Karpas-422 (cell line): ENCODE results near the gene AHCTF1. TPM values are rescaled to one million over a fixed set of nuclear protein-coding genes. Genes with fewer than 3 reads are reported as not detected.
A peak's percentile ranks its signal among the peaks of the same experiment; 100 is the strongest.
"Not testable (repeated sequence)": the region's sequence is repeated elsewhere in the genome, so short reads cannot be mapped to it uniquely, and the experiment has no call there.

Source experiments
- DNase-seq: peaks from one replicate; pipeline ENCODE4 v3.0.0-alpha.2; 2015
- H2AFZ ChIP-seq: fragments of 200-600 bp; sonication (generic); 2 replicates; pipeline ENCODE4 v1.6.1; 2014; ENCODE audit warnings: antibody characterized with exemption, low read length, mixed read lengths
- H3K27ac ChIP-seq: fragments of 200-600 bp; sonication (generic); 2 replicates; pipeline ENCODE4 v1.5.1; 2014; ENCODE audit warnings: mild to moderate bottlenecking, low read length, moderate library complexity
- H3K27me3 ChIP-seq: fragments of 200-600 bp; sonication (generic); 2 replicates; pipeline ENCODE4 v1.6.1; 2014; ENCODE audit warnings: low read length, mixed read lengths
- H3K36me3 ChIP-seq: fragments of 200-600 bp; sonication (generic); 2 replicates; pipeline ENCODE4 v1.6.1; 2014; ENCODE audit warnings: low read length, mixed read lengths; ENCODE audit not compliant: insufficient read depth
- H3K4me1 ChIP-seq: fragments of 200-600 bp; sonication (generic); 2 replicates; pipeline ENCODE4 v1.6.1; 2014; ENCODE audit warnings: mild to moderate bottlenecking, low read length, mixed read lengths
- H3K4me2 ChIP-seq: fragments of 200-600 bp; sonication (generic); 2 replicates; pipeline ENCODE4 v1.6.1; 2014; ENCODE audit warnings: low read length, low read depth, mild to moderate bottlenecking; ENCODE audit not compliant: poor library complexity, severe bottlenecking
- H3K4me3 ChIP-seq: fragments of 200-600 bp; sonication (generic); 2 replicates; pipeline ENCODE4 v1.5.1; 2014; ENCODE audit warnings: mild to moderate bottlenecking, antibody characterized with exemption, low read length, mixed read lengths
- H3K79me2 ChIP-seq: fragments of 200-600 bp; sonication (generic); 2 replicates; pipeline ENCODE4 v1.6.1; 2014; ENCODE audit warnings: mild to moderate bottlenecking, low read length, mixed read lengths
- H3K9ac ChIP-seq: fragments of 200-600 bp; sonication (generic); 2 replicates; pipeline ENCODE4 v1.6.0; 2014; ENCODE audit warnings: low read length
- H3K9me2 ChIP-seq: fragments of 200-600 bp; sonication (generic), shearing (Covaris generic); replicated peaks from 2 replicates; pipeline ENCODE4 v1.6.0; 2014; ENCODE audit warnings: mild to moderate bottlenecking, low read length, moderate library complexity; ENCODE audit not compliant: insufficient read depth
- H3K9me3 ChIP-seq: fragments of 300-700, 200-600 bp; sonication (generic); 2 replicates; pipeline ENCODE4 v1.6.1; 2014; ENCODE audit warnings: low read length, mixed read lengths
- H4K20me1 ChIP-seq: fragments of 200-600 bp; sonication (generic); 2 replicates; pipeline ENCODE4 v1.6.1; 2014; ENCODE audit warnings: mild to moderate bottlenecking, antibody characterized with exemption, low read length, low read depth; ENCODE audit not compliant: insufficient read depth
- total RNA-seq: library from RNA; depleted of rRNA; stranded (reverse); fragments of >200 nt; shearing (Covaris generic); gene quantifications from 2 replicates; pipeline ENCODE4 v1.2.3, GENCODE V29; 2014; ENCODE audit warnings: low replicate concordance

The AHCTF1 gene
- total RNA-seq, 1 experiment from 2014 or later, result 44.2 TPM

DNA sequence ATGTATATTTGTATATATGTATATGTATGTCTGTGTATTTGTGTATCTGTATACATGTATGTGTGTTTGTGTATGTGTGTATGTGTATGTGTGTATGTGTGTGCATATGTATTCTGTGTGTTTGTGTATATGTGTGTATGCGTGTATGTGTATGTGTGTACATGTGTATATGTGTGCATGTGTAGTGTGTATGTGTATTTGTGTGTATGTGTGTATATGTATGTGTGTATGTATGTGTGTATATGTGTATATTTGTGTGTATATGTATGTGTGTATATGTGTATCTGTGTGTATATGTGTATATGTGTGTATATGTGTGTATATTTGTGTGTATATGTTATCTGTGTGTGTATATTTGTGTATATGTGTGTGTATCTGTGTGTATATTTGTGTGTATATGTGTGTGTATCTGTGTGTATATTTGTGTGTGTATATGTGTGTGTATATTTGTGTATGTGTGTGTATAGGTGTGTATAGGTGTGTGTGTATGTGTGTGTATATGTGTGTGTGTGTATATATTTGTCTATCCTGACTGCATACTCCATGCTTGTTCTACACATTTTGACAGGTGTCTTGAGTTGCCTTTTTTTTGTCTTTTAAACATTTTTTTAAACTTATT is 106.1 kb downstream of the AHCTF1 start:
- H2AFZ ChIP-seq, result no peak overlapping the region
- no peak overlapping the region for H3K27ac ChIP-seq
- no peak overlapping the region for H3K4me3 ChIP-seq
- H3K79me2 ChIP-seq, result no peaks in the 10 kb centered on the region
- no peaks in the 10 kb centered on the region for H3K9me3 ChIP-seq
- H3K4me2 ChIP-seq, result no peak overlapping the region
- no peaks in the 10 kb centered on the region for H3K4me1 ChIP-seq
- H3K36me3 ChIP-seq, result no peaks in the 10 kb centered on the region
- H3K9ac ChIP-seq, result no peak overlapping the region
- H3K27me3 ChIP-seq, result no peaks in the 10 kb centered on the region
- peak; percentile 23 for DNase-seq
- no peaks in the 10 kb centered on the region for H3K9me2 ChIP-seq
- H4K20me1 ChIP-seq, result no peaks in the 10 kb centered on the region

DNA sequence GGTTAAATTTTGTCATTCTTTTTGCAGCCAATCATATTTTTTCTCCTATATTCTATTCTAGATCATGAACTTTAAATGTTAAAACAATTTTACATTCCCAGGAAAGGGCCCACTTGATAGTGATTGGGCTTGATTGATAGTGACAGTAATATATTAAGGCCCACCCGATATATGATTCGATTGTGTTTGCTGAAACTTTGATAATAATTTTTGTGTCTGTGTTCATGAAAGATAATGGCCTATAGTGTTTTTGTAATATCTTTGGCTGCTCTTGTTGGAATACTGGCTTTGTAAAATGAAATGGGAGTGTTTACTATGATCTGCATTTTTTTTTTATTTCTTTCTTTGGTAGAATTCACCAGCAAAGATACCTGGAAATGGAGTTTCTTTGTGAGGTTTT is 107.2 kb downstream of the AHCTF1 start:
- no peaks in the 10 kb centered on the region for H3K79me2 ChIP-seq
- H3K4me1 ChIP-seq, result no peaks in the 10 kb centered on the region
- H3K9ac ChIP-seq, result no peak overlapping the region
- H3K36me3 ChIP-seq, result no peaks in the 10 kb centered on the region
- no peak overlapping the region for H2AFZ ChIP-seq
- H4K20me1 ChIP-seq, result no peaks in the 10 kb centered on the region
- H3K4me3 ChIP-seq, result no peak overlapping the region
- H3K9me2 ChIP-seq, result no peaks in the 10 kb centered on the region
- no peak overlapping the region for H3K27ac ChIP-seq
- no peak overlapping the region for H3K4me2 ChIP-seq
- no peak for DNase-seq
- H3K27me3 ChIP-seq, result no peaks in the 10 kb centered on the region
- H3K9me3 ChIP-seq, result no peaks in the 10 kb centered on the region

DNA sequence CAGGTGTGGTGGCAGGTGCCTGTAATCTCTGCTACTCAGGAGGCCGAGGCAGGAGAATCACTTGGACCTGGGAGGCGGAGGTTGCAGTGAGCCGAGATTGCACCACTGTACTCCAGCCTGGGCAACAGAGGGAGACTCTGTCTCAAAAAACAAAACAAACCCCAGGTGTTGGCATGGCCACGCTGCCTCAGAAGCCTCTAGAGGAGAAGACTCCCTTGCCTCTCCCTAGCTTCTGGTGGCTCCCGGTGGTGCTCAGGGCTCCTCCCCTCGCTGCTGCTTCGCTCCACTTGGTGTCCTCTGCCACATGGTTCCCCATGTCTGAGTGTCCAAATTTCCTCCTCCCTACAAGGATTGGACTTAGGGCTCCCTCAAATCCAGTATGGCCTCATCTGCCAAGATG is 109.6 kb downstream of the AHCTF1 start:
- not testable (repeated sequence) for H3K4me3 ChIP-seq, H4K20me1 ChIP-seq, H3K9me2 ChIP-seq, H2AFZ ChIP-seq, H3K36me3 ChIP-seq, H3K4me2 ChIP-seq, H3K4me1 ChIP-seq, H3K9me3 ChIP-seq, H3K9ac ChIP-seq, H3K79me2 ChIP-seq, H3K27me3 ChIP-seq, H3K27ac ChIP-seq, DNase-seq

DNA sequence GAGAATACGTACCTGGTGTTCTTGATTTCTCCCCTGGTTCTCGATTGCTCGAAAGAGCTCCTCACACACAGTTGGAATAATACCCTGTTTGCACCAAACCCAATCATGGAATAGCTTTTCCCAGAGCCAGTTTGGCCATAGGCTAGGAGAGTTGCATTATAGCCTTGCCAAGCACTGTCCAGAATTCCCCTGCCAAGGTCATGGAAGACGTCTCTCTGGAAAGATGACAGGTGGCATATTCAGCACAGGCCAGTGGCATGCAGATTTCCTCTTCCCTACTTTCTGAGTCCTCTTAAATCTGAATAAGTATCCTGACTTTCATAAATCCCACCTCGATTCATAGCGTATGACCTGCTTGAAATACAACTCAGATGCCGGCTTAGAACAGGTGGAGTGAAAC is 111.1 kb downstream of the AHCTF1 start:
- H3K27ac ChIP-seq, result no peak overlapping the region
- H2AFZ ChIP-seq, result no peak overlapping the region
- H3K36me3 ChIP-seq, result no peaks in the 10 kb centered on the region
- no peaks in the 10 kb centered on the region for H3K79me2 ChIP-seq
- no peaks in the 10 kb centered on the region for H3K9me2 ChIP-seq
- H3K4me1 ChIP-seq, result no peaks in the 10 kb centered on the region
- no peak overlapping the region for H3K4me3 ChIP-seq
- H3K27me3 ChIP-seq, result no peaks in the 10 kb centered on the region
- H3K9me3 ChIP-seq, result no peaks in the 10 kb centered on the region
- H4K20me1 ChIP-seq, result no peaks in the 10 kb centered on the region
- DNase-seq, result no peak
- no peak overlapping the region for H3K9ac ChIP-seq
- no peak overlapping the region for H3K4me2 ChIP-seq

DNA sequence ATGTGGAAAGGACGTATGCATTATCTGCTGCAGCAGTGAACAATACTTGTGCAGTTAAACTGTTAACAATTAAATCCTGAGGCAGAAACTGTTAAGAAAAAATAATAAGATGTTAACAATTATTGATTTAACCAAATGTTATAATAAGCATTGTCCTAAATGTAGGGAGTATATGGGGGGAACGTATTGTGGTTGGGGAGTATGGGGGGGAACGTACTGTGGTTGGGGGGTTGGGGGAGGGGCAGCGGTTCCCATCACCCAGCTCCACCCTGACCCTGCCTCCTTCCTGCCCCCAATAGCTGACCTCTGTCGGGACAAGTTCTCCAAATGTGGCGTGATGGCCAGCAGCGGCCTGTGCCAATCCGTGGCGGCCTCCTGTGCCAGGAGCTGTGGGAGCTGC is 114.0 kb downstream of the AHCTF1 start:
- not testable (repeated sequence) for H3K79me2 ChIP-seq, H4K20me1 ChIP-seq, H3K9me2 ChIP-seq, H3K27me3 ChIP-seq, H3K36me3 ChIP-seq, H3K4me2 ChIP-seq, H3K27ac ChIP-seq, H3K9me3 ChIP-seq, H3K4me1 ChIP-seq, H3K4me3 ChIP-seq, H2AFZ ChIP-seq, H3K9ac ChIP-seq
- DNase-seq, result peak; percentile 66

DNA sequence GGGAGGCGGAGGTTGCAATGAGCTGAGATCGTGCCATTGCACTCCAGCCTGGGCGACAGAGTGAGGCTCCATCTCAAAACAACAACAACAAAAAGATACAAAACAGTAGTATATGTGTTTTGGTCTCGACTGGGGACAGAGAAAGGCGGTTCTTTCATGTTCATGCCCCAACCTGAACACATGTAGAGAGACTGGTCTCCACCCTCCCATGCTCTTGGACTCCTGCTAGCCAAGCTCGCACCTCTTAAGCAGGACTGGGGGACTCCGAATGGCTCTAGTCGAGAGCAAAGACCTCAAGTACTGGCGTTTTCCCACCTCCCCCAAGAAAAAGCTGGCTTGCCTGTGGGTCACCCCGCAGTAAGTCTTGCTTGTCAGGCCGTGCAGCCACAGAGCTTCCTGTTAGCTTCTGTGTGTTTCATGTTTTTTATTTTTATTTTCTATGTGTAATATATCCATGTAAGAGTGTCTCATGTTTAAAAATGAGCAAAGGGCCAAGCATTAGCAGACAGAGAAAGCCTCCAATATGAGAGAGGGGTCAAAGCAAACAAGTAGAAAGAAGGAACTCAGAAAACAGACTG is 116.0 kb downstream of the AHCTF1 start:
- H3K4me1 ChIP-seq, result no peaks in the 10 kb centered on the region
- no peaks in the 10 kb centered on the region for H3K9me3 ChIP-seq
- no peak overlapping the region for H3K9ac ChIP-seq
- no peak overlapping the region for H3K4me2 ChIP-seq
- H3K27ac ChIP-seq, result no peak overlapping the region
- H3K36me3 ChIP-seq, result no peaks in the 10 kb centered on the region
- no peaks in the 10 kb centered on the region for H3K9me2 ChIP-seq
- no peaks in the 10 kb centered on the region for H3K79me2 ChIP-seq
- H3K4me3 ChIP-seq, result no peak overlapping the region
- no peaks in the 10 kb centered on the region for H4K20me1 ChIP-seq
- H2AFZ ChIP-seq, result no peak overlapping the region
- H3K27me3 ChIP-seq, result no peaks in the 10 kb centered on the region
- no peak for DNase-seq

DNA sequence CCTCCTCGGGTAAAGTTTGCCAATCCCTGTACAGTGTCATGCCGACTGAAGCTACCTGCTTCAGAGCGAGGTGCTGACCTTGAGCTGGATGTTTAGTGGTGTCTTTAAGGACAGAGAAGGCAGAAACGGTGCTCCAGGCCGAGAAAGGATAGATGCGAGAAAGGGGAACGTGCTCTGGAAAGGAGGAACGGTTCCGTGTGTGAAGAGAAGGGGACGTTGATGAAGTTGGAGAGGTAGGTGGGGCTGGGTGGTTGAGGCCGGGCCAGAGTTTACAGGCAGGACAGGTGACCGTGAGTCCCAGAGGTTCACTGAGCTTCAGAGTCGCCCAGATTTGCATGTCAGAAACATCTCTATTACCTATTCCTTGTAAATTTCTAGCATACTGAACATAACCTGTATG is 116.9 kb downstream of the AHCTF1 start:
- Histone ChIP-seq H3K79me2 (no peaks in the 10 kb centered on the region), H2AFZ (no peak overlapping the region), H3K27ac (no peak overlapping the region), H3K9me3 (no peaks in the 10 kb centered on the region), H3K9me2 (no peaks in the 10 kb centered on the region), H4K20me1 (no peaks in the 10 kb centered on the region), H3K27me3 (no peaks in the 10 kb centered on the region), H3K4me3 (no peak overlapping the region), H3K9ac (no peak overlapping the region), H3K4me1 (no peaks in the 10 kb centered on the region), H3K4me2 (no peak overlapping the region), H3K36me3 (no peaks in the 10 kb centered on the region)
- no peak for DNase-seq

DNA sequence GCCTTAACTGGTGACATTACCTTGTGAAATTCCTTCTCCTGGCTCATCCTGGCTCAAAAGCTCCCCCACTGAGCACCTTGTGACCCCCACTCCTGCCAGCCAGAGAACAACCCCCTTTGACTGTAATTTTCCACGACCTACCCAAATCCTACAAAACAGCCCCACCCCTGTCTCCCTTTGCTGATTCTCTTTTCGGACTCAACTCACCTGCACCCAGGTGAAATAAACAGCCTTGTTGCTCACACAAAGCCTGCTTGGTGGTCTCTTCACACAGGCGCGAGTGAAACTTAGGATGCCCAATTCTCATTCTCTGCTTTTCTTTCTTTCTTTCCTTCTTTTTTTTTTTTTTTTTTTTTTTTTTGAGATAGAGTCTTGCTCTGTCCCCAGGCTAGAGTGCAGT is 118.4 kb downstream of the AHCTF1 start:
- not testable (repeated sequence) for H2AFZ ChIP-seq, H3K4me3 ChIP-seq, H3K9me2 ChIP-seq, H3K79me2 ChIP-seq, H3K4me1 ChIP-seq, H4K20me1 ChIP-seq, H3K9me3 ChIP-seq, DNase-seq, H3K36me3 ChIP-seq, H3K4me2 ChIP-seq, H3K27me3 ChIP-seq, H3K27ac ChIP-seq, H3K9ac ChIP-seq

DNA sequence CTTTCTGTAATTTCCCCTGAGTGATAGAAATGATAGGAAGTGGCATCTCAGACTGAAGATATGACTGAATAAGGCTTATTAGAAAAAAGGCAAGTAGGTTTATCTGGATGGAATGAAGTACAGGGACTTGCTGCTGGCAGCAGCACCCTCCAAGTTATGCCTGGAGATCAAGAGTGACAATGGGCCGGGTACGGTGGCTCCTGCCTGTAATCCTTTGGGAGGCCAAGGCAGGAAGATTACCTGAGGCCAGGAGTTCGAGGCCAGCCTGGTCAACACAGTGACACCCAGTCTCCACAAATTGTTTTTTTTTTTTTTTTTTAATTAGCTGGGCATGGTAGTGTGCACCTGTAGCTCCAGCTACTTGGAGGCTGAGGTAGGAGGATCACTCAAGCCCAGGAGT is 119.8 kb downstream of the AHCTF1 start:
- Histone ChIP-seq H3K4me2 (no peak overlapping the region), H3K4me3 (no peak overlapping the region), H3K79me2 (no peaks in the 10 kb centered on the region), H3K36me3 (no peaks in the 10 kb centered on the region), H4K20me1 (no peaks in the 10 kb centered on the region), H2AFZ (no peak overlapping the region), H3K4me1 (no peaks in the 10 kb centered on the region), H3K9me2 (no peaks in the 10 kb centered on the region), H3K27ac (no peak overlapping the region), H3K9ac (no peak overlapping the region), H3K9me3 (no peaks in the 10 kb centered on the region), H3K27me3 (no peaks in the 10 kb centered on the region)
- no peak for DNase-seq
